Thyroid gland (tissue), 4 donors: ENCODE data around the gene CLIC5.

ENCODE experiments used
- POLR2A ChIP-seq, 2 donors: fragments of 450-650 bp; IDR thresholded peaks; one replicate each; pipeline ENCODE4 v1.6.1; 2017; ENCODE audit warnings: antibody characterized with exemption in 2 of 2, mild to moderate bottlenecking in 2 of 2, moderate library complexity in 1 of 2
- TF ChIP-seq, protein P1 (sequence below), 6 experiments: fragments of 200-600 bp in 3 of 6; fragments of 450-650 bp in 3 of 6; sonication (generic) in 3 of 6; IDR thresholded peaks; one replicate each; pipeline ENCODE4 v1.5.1; 2016 to 2019; ENCODE audit warnings: antibody characterized with exemption in 6 of 6, mild to moderate bottlenecking in 2 of 6, inconsistent platforms in 1 of 6, moderate library complexity in 1 of 6

DNA sequence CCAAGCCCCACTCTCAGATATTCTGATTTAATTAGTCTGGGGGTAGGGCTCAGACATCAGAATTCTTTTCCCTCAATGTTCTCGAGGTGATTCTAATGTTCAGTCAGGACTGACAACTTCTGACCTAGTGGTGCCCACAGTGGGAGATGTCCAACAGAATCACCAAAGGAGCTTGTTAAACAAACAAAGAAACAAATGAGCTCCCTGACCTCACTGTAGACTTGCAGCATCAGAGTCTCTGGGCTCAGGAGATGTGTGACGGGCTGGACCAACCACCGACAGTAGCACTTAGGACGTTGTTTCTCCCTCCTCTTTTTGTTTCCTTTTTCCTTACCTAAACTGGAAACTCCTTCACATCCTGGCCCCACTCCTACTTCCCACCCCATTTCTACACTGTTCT is 49.3 kb downstream of the CLIC5 start:
- TF ChIP-seq, protein P1, sequence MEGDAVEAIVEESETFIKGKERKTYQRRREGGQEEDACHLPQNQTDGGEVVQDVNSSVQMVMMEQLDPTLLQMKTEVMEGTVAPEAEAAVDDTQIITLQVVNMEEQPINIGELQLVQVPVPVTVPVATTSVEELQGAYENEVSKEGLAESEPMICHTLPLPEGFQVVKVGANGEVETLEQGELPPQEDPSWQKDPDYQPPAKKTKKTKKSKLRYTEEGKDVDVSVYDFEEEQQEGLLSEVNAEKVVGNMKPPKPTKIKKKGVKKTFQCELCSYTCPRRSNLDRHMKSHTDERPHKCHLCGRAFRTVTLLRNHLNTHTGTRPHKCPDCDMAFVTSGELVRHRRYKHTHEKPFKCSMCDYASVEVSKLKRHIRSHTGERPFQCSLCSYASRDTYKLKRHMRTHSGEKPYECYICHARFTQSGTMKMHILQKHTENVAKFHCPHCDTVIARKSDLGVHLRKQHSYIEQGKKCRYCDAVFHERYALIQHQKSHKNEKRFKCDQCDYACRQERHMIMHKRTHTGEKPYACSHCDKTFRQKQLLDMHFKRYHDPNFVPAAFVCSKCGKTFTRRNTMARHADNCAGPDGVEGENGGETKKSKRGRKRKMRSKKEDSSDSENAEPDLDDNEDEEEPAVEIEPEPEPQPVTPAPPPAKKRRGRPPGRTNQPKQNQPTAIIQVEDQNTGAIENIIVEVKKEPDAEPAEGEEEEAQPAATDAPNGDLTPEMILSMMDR (IDR thresholded peaks at IDR 0.05), result no peak
- no peak for TF ChIP-seq POLR2A (IDR thresholded peaks at IDR 0.05)
